ENCODE measurements around the gene LDB2. TPM values are rescaled to one million over a fixed set of nuclear protein-coding genes. Genes with fewer than 3 reads are reported as not detected.

Gene LDB2
- polyA plus RNA-seq, 3 donors, result not detected

DNA sequence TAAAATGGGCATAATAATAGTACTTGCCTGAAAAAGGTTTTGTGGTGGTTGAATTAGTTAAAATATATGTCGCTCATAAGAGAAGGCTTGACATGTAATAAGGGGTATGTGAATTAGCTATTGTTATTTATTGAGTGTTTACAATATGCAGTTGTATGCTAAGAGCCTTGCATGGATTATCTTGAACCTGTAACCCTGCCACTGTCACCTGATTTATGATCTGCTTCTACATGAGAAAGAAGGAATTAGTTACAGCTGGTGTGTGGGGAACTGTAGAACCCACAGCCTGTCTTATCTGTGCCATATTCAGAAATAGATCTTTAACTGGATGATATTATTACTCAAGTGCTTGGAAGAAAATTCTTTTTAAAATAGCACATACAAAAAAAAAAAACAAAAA lies 227.7 kb downstream of the LDB2 start:
- 83% methylated on average over 1 of the region's 1 CpG for WGBS (ENCODE audit: insufficient coverage)
- intact Hi-C loops (cut with micrococcal nuclease), result no loop called here
- H3K4me3 ChIP-seq (replicated peaks in 1 of 3; ENCODE audit: low read depth in 2 of 3, low read length in 3 of 3), result no peak overlapping the region

DNA sequence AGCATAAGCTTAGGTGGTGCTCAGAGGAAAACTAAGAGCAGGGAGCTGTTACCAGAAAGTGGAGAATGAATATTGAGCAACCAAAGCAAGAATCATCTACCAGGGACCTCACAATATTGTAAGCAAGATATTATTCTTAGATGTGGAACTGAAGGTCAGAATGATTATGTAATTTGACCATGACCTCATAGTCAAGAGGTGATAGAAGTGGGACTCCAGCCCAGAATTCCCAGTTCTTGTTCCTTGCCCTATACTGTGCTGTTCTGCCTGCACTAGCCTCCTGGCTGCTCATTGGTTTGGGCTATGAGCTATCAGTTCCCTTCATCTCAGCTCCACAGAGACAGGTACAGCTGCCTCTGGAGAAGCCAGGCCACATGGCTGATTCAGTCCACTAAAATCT lies 229.4 kb downstream of the LDB2 start:
- Histone ChIP-seq H3K27ac (ENCODE audit: low read depth in 1 of 2, low read length in 2 of 2) (no peak overlapping the region), H3K27me3 (ENCODE audit: control insufficient read depth in 2 of 2, insufficient read depth in 2 of 2, low read length in 2 of 2) (no peaks in the 10 kb centered on the region), H3K4me2 (replicated peaks; ENCODE audit: extremely low read depth, low read length, poor library complexity, severe bottlenecking) (no peak overlapping the region), H2AFZ (ENCODE audit: insufficient read depth, low read depth, low read length, poor library complexity, severe bottlenecking) (no peak overlapping the region), H3K4me1 (ENCODE audit: control insufficient read depth in 1 of 2, insufficient read depth in 2 of 2, low read length in 2 of 2) (no peaks in the 10 kb centered on the region), H3K79me2 (ENCODE audit: insufficient read depth, low read length) (no peaks in the 10 kb centered on the region), H3K9ac (ENCODE audit: insufficient read depth, low read length, poor library complexity, severe bottlenecking) (no peak overlapping the region), H3K4me3 (replicated peaks in 1 of 3; ENCODE audit: low read depth in 2 of 3, low read length in 3 of 3) (no peak overlapping the region), H3K9me3 (replicated peaks in 1 of 2; ENCODE audit: control insufficient read depth in 1 of 2, insufficient read depth in 1 of 2, low read length in 2 of 2) (no peaks in the 10 kb centered on the region), H4K20me1 (ENCODE audit: insufficient read depth, low read length) (no peaks in the 10 kb centered on the region), H3K36me3 (replicated peaks in 1 of 2; ENCODE audit: control insufficient read depth in 1 of 2, insufficient read depth in 2 of 2, low read length in 2 of 2) (no peaks in the 10 kb centered on the region)
- peaks cover 1 to 2% (median 2%) of the 10 kb centered on the region in 3 donors for H3K27me3 Mint-ChIP-seq (ENCODE audit: low read depth in 3 of 3)
- H3K9me3 Mint-ChIP-seq, result peaks cover 0 to 5% (median 2%) of the 10 kb centered on the region in 7 donors
- H3K4me3 Mint-ChIP-seq, result no peak overlapping the region
- no peaks in the 10 kb centered on the region for H3K4me1 Mint-ChIP-seq
- TF ChIP-seq, protein P1, sequence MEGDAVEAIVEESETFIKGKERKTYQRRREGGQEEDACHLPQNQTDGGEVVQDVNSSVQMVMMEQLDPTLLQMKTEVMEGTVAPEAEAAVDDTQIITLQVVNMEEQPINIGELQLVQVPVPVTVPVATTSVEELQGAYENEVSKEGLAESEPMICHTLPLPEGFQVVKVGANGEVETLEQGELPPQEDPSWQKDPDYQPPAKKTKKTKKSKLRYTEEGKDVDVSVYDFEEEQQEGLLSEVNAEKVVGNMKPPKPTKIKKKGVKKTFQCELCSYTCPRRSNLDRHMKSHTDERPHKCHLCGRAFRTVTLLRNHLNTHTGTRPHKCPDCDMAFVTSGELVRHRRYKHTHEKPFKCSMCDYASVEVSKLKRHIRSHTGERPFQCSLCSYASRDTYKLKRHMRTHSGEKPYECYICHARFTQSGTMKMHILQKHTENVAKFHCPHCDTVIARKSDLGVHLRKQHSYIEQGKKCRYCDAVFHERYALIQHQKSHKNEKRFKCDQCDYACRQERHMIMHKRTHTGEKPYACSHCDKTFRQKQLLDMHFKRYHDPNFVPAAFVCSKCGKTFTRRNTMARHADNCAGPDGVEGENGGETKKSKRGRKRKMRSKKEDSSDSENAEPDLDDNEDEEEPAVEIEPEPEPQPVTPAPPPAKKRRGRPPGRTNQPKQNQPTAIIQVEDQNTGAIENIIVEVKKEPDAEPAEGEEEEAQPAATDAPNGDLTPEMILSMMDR (IDR thresholded peaks at IDR 0.05), result no peak
- intact Hi-C loops (cut with micrococcal nuclease), result no loop called here
- DNase-seq, result no peak
- H3K27ac Mint-ChIP-seq, result no peak overlapping the region
- no peaks in the 10 kb centered on the region for H3K36me3 Mint-ChIP-seq

More for the DNA sequence above, 227.7 kb downstream of the LDB2 start:
- no peaks in the 10 kb centered on the region for H3K79me2 ChIP-seq (ENCODE audit: insufficient read depth, low read length)
- H3K27ac ChIP-seq (ENCODE audit: low read depth in 1 of 2, low read length in 2 of 2), result no peak overlapping the region
- H3K36me3 ChIP-seq (replicated peaks in 1 of 2; ENCODE audit: control insufficient read depth in 1 of 2, insufficient read depth in 2 of 2, low read length in 2 of 2), result no peaks in the 10 kb centered on the region
- DNase-seq, result no peak
- H2AFZ ChIP-seq (ENCODE audit: insufficient read depth, low read depth, low read length, poor library complexity, severe bottlenecking), result no peak overlapping the region
- Mint-ChIP-seq H3K4me1 (no peaks in the 10 kb centered on the region), H3K9me3 (peaks cover 0 to 2% (median 0%) of the 10 kb centered on the region in 7 donors), H3K36me3 (no peaks in the 10 kb centered on the region), H3K27me3 (ENCODE audit: low read depth in 3 of 3) (peaks cover 1 to 2% (median 2%) of the 10 kb centered on the region in 3 donors), H3K4me3 (no peak overlapping the region), H3K27ac (no peak overlapping the region)
- no peak overlapping the region for H3K9ac ChIP-seq (ENCODE audit: insufficient read depth, low read length, poor library complexity, severe bottlenecking)
- TF ChIP-seq, protein P1 (IDR thresholded peaks at IDR 0.05), result no peak
- no peaks in the 10 kb centered on the region for H3K27me3 ChIP-seq (ENCODE audit: control insufficient read depth in 2 of 2, insufficient read depth in 2 of 2, low read length in 2 of 2)
- no peaks in the 10 kb centered on the region for H4K20me1 ChIP-seq (ENCODE audit: insufficient read depth, low read length)
- H3K4me1 ChIP-seq (ENCODE audit: control insufficient read depth in 1 of 2, insufficient read depth in 2 of 2, low read length in 2 of 2), result no peaks in the 10 kb centered on the region
- H3K9me3 ChIP-seq (replicated peaks in 1 of 2; ENCODE audit: control insufficient read depth in 1 of 2, insufficient read depth in 1 of 2, low read length in 2 of 2), result no peaks in the 10 kb centered on the region
- no peak overlapping the region for H3K4me2 ChIP-seq (replicated peaks; ENCODE audit: extremely low read depth, low read length, poor library complexity, severe bottlenecking)

Measured in CD14-positive monocyte (primary cell).